Activated CD4-positive, alpha-beta T cell treated with anti-CD3 and anti-CD28 coated beads, Interleukin-2, amount 10 ng/mL, durations not matched to agents 7 days and 5 days (primary cell): ENCODE results near the gene MARCOL. TPM values are rescaled to one million over a fixed set of nuclear protein-coding genes. Genes with fewer than 3 reads are reported as not detected.

Experiments used
- CTCF ChIA-PET: fragments of 350-600 bp; sonication (Branson Sonifier 250); formaldehyde crosslinking; loops from one replicate; lab custom pipeline; 2021; ENCODE audit warnings: antibody characterized with exemption; lab: Charles Lee
- POLR2A ChIA-PET: fragments of 350-600 bp; sonication (Branson Sonifier 250); formaldehyde crosslinking; loops from one replicate; lab custom pipeline; 2021; ENCODE audit warnings: antibody characterized with exemption; lab: Charles Lee
- DNase-seq: peaks from one replicate; pipeline ENCODE4 v3.0.0-alpha.2; 2020
- H3K27ac Mint-ChIP-seq: one replicate; pipeline ENCODE4 v1.8.0; 2021; ENCODE audit warnings: mild to moderate bottlenecking, moderate library complexity, mixed read lengths
- H3K27me3 Mint-ChIP-seq: one replicate; pipeline ENCODE4 v1.8.0; 2021; ENCODE audit warnings: mixed read lengths
- H3K36me3 Mint-ChIP-seq: one replicate; pipeline ENCODE4 v1.8.0; 2021; ENCODE audit warnings: low read depth, mixed read lengths
- H3K4me1 Mint-ChIP-seq: one replicate; pipeline ENCODE4 v1.8.0; 2021; ENCODE audit warnings: mixed read lengths
- H3K4me3 Mint-ChIP-seq: one replicate; pipeline ENCODE4 v1.8.0; 2021; ENCODE audit warnings: mild to moderate bottlenecking, moderate library complexity, mixed read lengths
- H3K9me3 Mint-ChIP-seq: one replicate; pipeline ENCODE4 v1.8.0; 2021; ENCODE audit warnings: mixed read lengths
- total RNA-seq, 2 experiments: library from RNA; stranded (reverse); gene quantifications; one replicate each; pipeline ENCODE4 v1.2.3, GENCODE V29; 2021

MARCOL gene, protein sequence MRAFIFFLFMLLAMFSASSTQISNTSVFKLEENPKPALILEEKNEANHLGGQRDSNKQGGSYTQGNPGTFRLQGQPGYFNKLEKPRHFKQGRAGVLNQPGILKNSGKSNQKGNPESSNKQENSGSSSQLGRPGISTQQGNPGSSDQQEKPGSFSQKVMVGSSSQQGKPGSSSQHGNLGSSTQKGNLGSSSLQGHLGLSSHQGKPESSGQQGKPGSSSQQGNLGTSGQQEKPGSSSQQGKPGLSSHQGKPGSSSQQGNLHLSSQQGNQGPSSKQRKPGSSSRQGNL
- total RNA-seq = not detected

DNA sequence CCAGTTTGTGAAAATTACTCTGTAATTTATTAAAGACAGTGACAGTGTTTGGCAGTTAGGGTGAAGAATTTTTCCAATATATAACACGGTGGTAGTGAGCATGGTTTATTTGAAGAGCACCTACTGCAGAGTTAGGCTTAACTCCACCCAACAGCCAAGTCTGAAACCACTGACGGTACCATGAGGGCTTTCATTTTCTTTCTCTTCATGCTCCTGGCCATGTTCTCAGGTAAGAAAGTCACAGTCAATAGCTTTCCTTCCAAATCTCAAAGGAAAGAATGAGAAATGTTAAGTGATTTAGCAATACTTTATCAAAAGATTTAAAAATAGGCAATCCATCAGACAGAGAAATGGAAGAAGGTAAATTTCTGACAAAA is at the start of gene MARCOL:
MARCOL (plus strand) TSS at position 108 of the 377 bp plus-strand sequence; CDS start at position 181, 73 bp downstream.
- CTCF ChIA-PET = no interaction called here
- Mint-ChIP-seq H3K4me1 (no peaks in the 10 kb centered on the region), H3K4me3 (no peak within 1 kb of the TSS), H3K9me3 (no peaks in the 10 kb centered on the region), H3K36me3 (no peaks in the 10 kb centered on the region), H3K27ac (no peak within 1 kb of the TSS), H3K27me3 (no peaks in the 10 kb centered on the region)
- no peak for DNase-seq
- POLR2A ChIA-PET = no interaction called here

DNA sequence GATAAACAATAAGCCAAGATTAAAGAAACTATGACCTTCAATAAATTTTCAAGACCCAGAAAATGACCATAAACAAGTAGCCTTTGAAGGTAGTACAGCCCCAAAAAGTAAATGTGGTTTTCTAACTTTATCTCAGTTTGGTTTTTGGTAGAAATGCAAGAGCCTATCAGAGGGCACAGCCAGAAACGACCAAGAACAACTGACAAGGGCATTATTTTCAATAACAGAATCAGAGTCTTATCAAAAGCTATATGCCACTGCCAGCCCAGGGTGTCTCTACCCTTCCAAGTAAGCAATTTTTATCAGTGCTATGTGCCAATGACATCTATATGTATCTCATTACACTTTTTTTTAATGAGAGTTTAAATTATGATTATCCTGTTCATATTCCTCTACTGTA is 47.3 kb upstream of the MARCOL start:
- CTCF ChIA-PET = no interaction called here
- H3K27ac Mint-ChIP-seq = no peak overlapping the region

DNA sequence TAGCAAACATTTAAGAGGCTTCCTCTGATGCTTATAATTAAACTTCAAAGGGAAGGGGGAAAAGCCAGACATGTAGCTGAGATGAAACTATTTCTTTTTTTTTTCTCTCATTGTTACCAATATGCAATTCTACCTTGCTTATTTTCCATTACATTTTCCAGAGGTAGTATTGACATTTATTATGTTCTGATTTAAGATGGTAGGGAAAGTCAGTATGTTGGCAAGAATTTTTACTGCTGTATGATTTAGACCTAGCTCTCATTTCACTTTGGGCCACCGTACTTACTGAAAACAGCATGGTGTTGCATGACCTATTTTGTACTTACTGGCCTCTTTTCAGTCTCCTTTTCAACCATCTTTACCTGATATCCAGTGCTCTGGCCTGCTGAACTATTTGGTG is 45.1 kb upstream of the MARCOL start:
- POLR2A ChIA-PET = no interaction called here
- Mint-ChIP-seq H3K36me3 (no peaks in the 10 kb centered on the region), H3K4me1 (no peaks in the 10 kb centered on the region), H3K27ac (no peak overlapping the region), H3K9me3 (no peaks in the 10 kb centered on the region), H3K27me3 (peaks cover 2% of the 10 kb centered on the region), H3K4me3 (no peak overlapping the region)
- DNase-seq = no peak
- CTCF ChIA-PET = no interaction called here

More for the DNA sequence above, 47.3 kb upstream of the MARCOL start:
- DNase-seq = no peak
- H3K4me1 Mint-ChIP-seq = peaks cover 3% of the 10 kb centered on the region
- peaks cover 6% of the 10 kb centered on the region for H3K27me3 Mint-ChIP-seq
- POLR2A ChIA-PET = no interaction called here
- H3K4me3 Mint-ChIP-seq = no peak overlapping the region
- no peaks in the 10 kb centered on the region for H3K36me3 Mint-ChIP-seq
- no peaks in the 10 kb centered on the region for H3K9me3 Mint-ChIP-seq

DNA sequence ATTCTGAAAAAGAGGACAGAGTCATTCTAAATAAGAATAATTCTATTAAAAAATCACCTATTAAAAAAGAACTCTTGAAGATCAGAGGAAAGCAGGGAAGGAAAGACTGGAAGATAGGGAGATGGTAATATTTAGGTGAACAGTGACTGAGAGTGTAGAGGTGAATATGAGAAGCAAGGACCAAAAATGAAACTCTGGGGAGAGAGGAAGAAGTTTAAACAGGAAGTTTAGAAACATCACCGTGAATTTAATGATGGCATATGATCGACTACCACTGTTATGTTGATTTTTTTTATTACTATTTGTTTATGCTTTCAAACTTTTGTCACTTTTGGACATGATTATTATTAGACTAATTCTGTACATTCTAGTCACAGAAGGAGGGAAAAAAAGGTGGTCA is 37.2 kb upstream of the MARCOL start:
- Mint-ChIP-seq H3K27ac (no peak overlapping the region), H3K27me3 (peaks cover 7% of the 10 kb centered on the region), H3K4me3 (no peak overlapping the region), H3K4me1 (no peaks in the 10 kb centered on the region), H3K9me3 (no peaks in the 10 kb centered on the region), H3K36me3 (no peaks in the 10 kb centered on the region)
- ChIA-PET CTCF (no interaction called here), POLR2A (no interaction called here)
- no peak for DNase-seq

DNA sequence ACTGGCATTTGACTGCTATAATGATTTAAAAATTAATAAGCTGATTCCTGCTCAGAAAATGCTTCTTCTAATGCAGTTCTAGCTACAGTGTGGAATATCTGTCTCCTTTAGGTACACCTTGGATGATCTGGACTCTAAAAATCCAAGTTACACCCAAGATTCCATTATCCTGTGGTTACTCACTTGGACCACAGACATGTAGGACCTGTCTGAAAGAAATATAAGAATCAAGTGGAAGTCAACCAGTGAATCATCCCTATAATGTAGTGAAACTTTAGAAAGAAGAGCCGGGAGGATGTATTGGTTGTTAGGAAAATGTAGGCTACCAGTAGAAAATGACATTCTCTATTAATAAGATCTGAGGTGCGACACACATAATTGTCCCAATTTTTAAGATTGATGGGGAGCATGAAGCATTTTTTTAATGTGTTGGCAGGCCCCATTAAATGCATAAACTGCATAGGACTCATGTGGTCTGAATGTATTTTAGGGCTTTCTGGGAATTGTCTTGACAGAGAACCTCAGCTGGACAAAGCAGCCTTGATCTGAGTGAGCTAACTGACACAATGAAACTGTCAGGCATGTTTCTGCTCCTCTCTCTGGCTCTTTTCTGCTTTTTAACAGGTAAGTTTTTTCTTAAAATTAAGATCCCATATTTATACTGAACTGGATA is 35.7 kb upstream of the MARCOL start, which contains the start of gene SPINK6:
SPINK6 (plus strand) TSS at position 512 of the 673 bp plus-strand sequence; CDS start at position 567, 55 bp downstream.
- Mint-ChIP-seq H3K27ac (no peak within 1 kb of the TSS), H3K36me3 (no peaks in the 10 kb centered on the region), H3K4me3 (no peak within 1 kb of the TSS), H3K27me3 (peaks cover 7% of the 10 kb centered on the region), H3K9me3 (no peaks in the 10 kb centered on the region), H3K4me1 (no peaks in the 10 kb centered on the region)
- DNase-seq = no peak
- POLR2A ChIA-PET = no interaction called here
- CTCF ChIA-PET = no interaction called here

DNA sequence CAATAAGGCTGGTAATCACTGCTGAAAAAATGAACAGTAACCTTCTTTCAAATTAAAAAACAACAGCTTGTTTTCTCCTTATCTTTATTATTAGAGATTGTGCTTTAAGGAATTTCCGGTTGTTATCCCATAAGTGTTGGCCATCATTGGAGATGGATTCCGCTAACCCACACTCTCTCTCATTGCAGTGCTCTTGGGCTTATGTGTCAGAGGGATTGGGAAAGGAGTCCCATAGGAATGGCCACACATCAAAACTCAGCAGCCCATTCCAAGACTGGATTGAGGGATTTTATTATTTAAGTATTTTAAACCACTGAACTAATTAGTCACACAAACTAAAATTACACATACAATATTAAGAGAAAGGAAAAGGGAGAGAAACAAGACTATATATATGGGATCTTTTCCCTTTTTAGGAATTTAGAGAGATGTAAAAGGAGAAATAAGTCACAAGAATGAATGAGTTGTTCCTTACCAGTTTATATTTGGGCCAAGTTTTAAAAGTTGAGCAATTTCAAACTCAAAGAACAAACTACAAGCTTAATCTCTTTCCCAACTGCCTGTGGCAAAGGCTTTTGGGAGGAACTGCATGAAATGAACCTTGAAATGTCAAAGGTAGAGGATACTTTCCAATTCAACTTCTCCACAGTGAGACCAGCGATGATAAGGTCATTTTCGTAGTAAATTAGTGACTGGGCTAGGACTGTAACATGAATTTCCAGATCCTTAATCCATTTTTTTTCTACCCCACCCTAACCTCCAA is 33.1 kb upstream of the MARCOL start:
- H3K4me3 Mint-ChIP-seq = no peak overlapping the region
- no peaks in the 10 kb centered on the region for H3K4me1 Mint-ChIP-seq
- H3K27ac Mint-ChIP-seq = no peak overlapping the region
- CTCF ChIA-PET = no interaction called here
- POLR2A ChIA-PET = no interaction called here
- H3K27me3 Mint-ChIP-seq = no peaks in the 10 kb centered on the region
- no peaks in the 10 kb centered on the region for H3K9me3 Mint-ChIP-seq
- H3K36me3 Mint-ChIP-seq = no peaks in the 10 kb centered on the region
- no peak for DNase-seq

DNA sequence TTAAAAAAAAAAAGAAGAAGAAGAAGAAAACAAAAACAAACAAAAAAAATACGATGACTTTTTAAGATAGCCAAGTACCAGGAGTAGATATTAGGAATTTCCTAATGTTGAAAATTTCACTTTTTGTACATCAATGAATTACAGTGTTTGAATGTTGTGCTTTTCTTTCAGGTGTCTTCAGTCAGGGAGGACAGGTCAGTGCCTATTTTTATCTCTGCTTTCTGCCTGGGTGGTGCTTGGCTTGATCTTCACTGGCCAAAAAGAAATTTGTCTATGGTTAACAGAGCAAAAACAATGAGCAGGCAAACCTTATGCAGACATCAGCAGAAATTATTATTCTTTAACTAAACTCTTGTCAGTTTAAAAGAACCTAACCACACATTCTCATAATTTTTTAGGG is 32.5 kb upstream of the MARCOL start:
- CTCF ChIA-PET = no interaction called here
- Mint-ChIP-seq H3K36me3 (no peaks in the 10 kb centered on the region), H3K27ac (no peak overlapping the region), H3K9me3 (no peaks in the 10 kb centered on the region), H3K4me3 (no peak overlapping the region), H3K27me3 (no peaks in the 10 kb centered on the region), H3K4me1 (no peaks in the 10 kb centered on the region)
- DNase-seq = no peak
- POLR2A ChIA-PET = no interaction called here

DNA sequence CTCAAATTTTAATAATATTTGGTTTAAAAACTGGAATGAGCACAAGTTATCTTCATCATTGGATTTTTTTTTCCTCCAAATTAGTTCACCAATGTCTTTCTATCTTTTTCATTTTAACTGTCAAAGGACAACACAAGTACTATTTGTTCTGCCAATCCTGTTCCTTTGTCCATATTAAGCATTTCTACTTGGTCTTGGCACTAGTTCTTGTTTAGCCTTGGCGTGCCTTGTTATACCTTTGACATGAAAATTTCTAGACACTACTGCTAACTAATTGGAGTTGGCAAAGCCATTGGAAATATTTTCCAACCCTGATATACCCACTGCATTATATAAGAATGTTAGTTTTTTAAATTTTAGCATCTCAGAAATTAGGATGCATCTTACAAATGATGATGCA is 31.7 kb upstream of the MARCOL start:
- ChIA-PET CTCF (no interaction called here), POLR2A (no interaction called here)
- Mint-ChIP-seq H3K4me3 (no peak overlapping the region), H3K27me3 (no peaks in the 10 kb centered on the region), H3K27ac (no peak overlapping the region), H3K9me3 (no peaks in the 10 kb centered on the region), H3K36me3 (no peaks in the 10 kb centered on the region), H3K4me1 (no peaks in the 10 kb centered on the region)
- no peak for DNase-seq

DNA sequence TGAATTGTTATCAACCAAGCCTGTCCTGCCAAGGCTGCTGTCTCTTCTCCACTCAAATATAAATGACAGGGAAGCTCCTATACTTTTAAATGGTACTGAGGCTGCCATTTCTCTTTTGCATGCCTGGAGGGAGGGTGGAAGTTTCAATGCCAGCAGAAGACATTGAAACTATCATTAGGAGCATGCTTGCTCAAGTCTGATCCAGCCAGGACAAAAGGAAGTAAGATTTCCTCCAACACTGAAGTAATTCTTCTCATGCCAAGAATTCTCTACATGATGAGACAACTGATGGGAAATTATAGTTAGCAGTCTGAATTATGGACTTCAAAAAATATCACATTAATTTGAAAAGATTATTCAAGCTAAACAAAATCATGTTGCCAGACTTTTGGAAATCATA is 30.1 kb upstream of the MARCOL start:
- DNase-seq = no peak
- POLR2A ChIA-PET = no interaction called here
- CTCF ChIA-PET = no interaction called here

DNA sequence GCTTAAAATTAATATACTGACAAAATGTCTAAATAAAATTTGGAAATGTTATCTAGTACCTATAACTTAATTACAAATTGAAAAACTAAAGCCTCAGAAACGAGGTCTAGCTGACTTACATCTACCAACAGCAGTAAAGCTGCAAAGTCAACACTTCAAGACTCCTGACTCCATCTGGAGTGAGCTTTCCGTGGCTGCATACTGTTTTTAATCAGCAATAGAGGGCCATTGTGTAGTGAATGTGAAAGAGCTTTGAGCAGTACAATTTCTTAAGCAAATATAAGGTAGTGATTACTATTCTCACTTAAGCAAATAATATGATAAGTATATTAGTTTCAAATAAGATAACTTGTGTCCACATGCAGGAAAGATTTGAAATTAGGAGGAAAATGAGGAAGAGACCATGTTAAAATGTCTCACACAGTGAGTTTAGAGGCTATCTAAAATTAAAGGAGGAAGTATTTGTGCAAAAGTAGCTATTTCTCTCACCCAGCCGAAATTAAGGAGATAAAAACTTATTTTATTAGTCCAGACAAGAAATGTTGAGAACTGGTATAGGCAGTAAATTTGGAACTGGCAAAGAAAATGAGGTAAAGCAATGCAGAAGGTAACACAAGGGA is 29.1 kb upstream of the MARCOL start:
- H3K9me3 Mint-ChIP-seq = no peaks in the 10 kb centered on the region
- ChIA-PET CTCF (no interaction called here), POLR2A (no interaction called here)
- H3K27ac Mint-ChIP-seq = no peak overlapping the region
- no peaks in the 10 kb centered on the region for H3K27me3 Mint-ChIP-seq
- no peaks in the 10 kb centered on the region for H3K36me3 Mint-ChIP-seq
- H3K4me3 Mint-ChIP-seq = no peak overlapping the region
- H3K4me1 Mint-ChIP-seq = no peaks in the 10 kb centered on the region
- DNase-seq = no peak

More for the DNA sequence above, 30.1 kb upstream of the MARCOL start:
- Mint-ChIP-seq H3K4me1 (no peaks in the 10 kb centered on the region), H3K9me3 (no peaks in the 10 kb centered on the region), H3K27ac (no peak overlapping the region), H3K36me3 (no peaks in the 10 kb centered on the region), H3K27me3 (no peaks in the 10 kb centered on the region), H3K4me3 (no peak overlapping the region)

DNA sequence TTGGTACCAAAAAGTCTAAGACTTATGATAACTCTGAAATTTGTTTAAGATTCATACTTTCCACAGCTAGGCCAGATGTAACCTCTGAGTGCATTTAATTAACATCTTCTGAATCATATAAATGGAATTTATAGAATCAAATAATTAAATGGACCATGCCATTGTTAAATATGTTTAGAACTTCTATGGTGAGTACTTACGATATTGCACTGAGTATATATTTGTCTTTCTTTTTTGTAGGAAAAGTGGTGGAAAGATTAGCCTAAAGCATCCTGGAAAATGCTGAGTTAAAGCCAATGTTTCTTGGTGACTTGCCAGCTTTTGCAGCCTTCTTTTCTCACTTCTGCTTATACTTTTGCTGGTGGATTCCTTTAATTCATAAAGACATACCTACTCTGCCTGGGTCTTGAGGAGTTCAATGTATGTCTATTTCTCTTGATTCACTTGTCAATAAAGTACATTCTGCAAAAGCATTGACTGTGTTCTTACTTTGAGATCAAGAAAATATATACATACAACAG is 23.6 kb upstream of the MARCOL start:
- CTCF ChIA-PET = no interaction called here
- no peak for DNase-seq
- Mint-ChIP-seq H3K27ac (no peak overlapping the region), H3K36me3 (no peaks in the 10 kb centered on the region), H3K27me3 (no peaks in the 10 kb centered on the region), H3K4me1 (no peaks in the 10 kb centered on the region), H3K4me3 (no peak overlapping the region), H3K9me3 (no peaks in the 10 kb centered on the region)
- POLR2A ChIA-PET = no interaction called here

DNA sequence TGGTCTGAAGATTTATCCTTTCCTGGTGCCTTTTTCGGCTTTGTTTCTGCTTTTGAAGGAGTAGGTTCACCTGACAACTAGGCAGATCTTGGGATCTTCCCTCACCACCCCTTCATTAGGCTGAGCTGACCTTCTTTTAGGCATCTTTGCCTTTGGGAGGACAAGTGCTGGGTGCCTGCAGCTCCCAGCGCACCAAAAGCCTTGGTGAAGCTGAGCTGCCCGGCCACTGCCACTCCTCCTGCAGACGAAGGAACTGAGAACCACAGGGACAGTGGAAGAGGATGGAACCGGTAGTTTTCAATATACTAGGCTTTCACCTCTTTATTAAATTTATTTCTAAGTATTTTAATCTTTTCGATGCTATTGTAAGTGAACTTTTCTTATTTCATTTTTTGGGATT is 16.8 kb upstream of the MARCOL start:
- no peak for DNase-seq
- H3K9me3 Mint-ChIP-seq = no peaks in the 10 kb centered on the region
- ChIA-PET POLR2A (no interaction called here), CTCF (no interaction called here)
- no peaks in the 10 kb centered on the region for H3K36me3 Mint-ChIP-seq
- H3K4me3 Mint-ChIP-seq = no peak overlapping the region
- peaks cover 2% of the 10 kb centered on the region for H3K27me3 Mint-ChIP-seq
- H3K27ac Mint-ChIP-seq = no peak overlapping the region
- no peaks in the 10 kb centered on the region for H3K4me1 Mint-ChIP-seq
